Kidney epithelial cell (primary cell): ENCODE results near the gene TRAF2. TPM values are rescaled to one million over a fixed set of nuclear protein-coding genes. Genes with fewer than 3 reads are reported as not detected.

Source experiments
- DNase-seq: peaks from one replicate; pipeline ENCODE4 v3.0.0-alpha.2; 2010; ENCODE audit warnings: low read depth
- H3K27me3 ChIP-seq: 2 replicates; pipeline ENCODE4 v1.6.0; 2011; ENCODE audit warnings: low read length; ENCODE audit not compliant: control insufficient read depth, insufficient read depth
- H3K36me3 ChIP-seq: 2 replicates; pipeline ENCODE4 v1.5.1; 2011; ENCODE audit warnings: low read length; ENCODE audit not compliant: control insufficient read depth, insufficient read depth
- H3K4me3 ChIP-seq: 2 replicates; pipeline ENCODE4 v1.5.1; 2011; ENCODE audit warnings: low read depth, mild to moderate bottlenecking, control low read depth, low read length
- CTCF ChIP-seq: IDR thresholded peaks from 2 replicates; pipeline ENCODE4 v1.5.1; 2011; ENCODE audit warnings: mild to moderate bottlenecking, moderate library complexity, low read length, control low read depth, inconsistent platforms; ENCODE audit not compliant: insufficient read depth, poor library complexity, severe bottlenecking
- total RNA-seq: library from RNA; depleted of rRNA; stranded (reverse); fragments of >200 nt; gene quantifications from 2 replicates; pipeline ENCODE4 v1.2.3, GENCODE V29; 2015

TRAF2 gene
- total RNA-seq, 1 donor from 2014 or later: 17.5 TPM

DNA sequence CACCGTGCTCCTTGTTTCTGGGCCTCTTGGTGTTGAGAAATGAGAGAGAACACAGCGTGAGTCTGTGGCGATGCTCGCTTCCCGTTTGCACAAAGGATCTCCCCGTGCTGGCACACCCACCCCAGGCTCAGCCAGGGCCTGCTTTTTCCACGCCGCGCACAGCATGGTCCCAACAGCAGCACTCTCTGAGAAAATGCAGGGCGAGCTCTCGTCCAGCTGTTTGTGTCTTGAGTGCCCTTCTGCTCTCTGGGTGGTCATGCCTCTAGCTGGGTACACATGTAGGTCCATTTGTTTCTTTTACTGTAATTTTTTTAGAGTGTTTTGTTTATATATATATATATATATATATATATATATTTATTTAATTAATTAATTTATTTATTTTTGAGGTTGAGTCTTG, 31.6 kb downstream of the TRAF2 start:
- no peak for TF ChIP-seq CTCF
- Histone ChIP-seq H3K27me3 (no peaks in the 10 kb centered on the region), H3K4me3 (no peak overlapping the region), H3K36me3 (peaks cover 1% of the 10 kb centered on the region)
- DNase-seq: no peak

GRCh38 chr9:136920069-136920468, 33.8 kb downstream of the TRAF2 start:
- H3K4me3 ChIP-seq: no peak overlapping the region
- peaks cover 1% of the 10 kb centered on the region for H3K36me3 ChIP-seq
- no peaks in the 10 kb centered on the region for H3K27me3 ChIP-seq
- TF ChIP-seq CTCF: no peak
- DNase-seq: no peak

DNA sequence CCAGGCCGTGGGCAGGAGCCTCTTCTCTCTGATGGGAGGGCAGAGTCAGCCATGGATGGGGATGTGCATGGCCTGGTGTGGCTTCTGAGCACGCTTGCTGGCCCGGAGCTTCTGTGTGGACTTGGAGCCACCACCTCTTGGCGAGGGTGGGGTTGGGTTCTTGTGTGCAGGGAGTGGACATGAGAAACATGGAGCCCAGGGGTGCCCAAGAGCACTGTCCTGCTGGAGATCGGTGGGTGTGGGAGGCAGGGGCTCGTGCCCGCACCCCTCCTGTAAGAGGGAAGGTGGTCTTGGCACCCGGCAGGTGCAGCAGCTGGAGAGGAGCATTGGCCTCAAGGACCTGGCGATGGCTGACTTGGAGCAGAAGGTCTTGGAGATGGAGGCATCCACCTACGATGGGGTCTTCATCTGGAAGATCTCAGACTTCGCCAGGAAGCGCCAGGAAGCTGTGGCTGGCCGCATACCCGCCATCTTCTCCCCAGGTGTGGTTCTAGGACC, 34.5 kb downstream of the TRAF2 start:
- no peak overlapping the region for H3K4me3 ChIP-seq
- H3K36me3 ChIP-seq: peaks cover 1% of the 10 kb centered on the region
- TF ChIP-seq CTCF: no peak
- H3K27me3 ChIP-seq: no peaks in the 10 kb centered on the region
- DNase-seq: no peak

GRCh38 chr9:136921307-136921706, 35.0 kb downstream of the TRAF2 start:
- no peak for TF ChIP-seq CTCF
- Histone ChIP-seq H3K36me3 (peaks cover 1% of the 10 kb centered on the region), H3K27me3 (no peaks in the 10 kb centered on the region), H3K4me3 (no peak overlapping the region)
- DNase-seq: no peak

DNA sequence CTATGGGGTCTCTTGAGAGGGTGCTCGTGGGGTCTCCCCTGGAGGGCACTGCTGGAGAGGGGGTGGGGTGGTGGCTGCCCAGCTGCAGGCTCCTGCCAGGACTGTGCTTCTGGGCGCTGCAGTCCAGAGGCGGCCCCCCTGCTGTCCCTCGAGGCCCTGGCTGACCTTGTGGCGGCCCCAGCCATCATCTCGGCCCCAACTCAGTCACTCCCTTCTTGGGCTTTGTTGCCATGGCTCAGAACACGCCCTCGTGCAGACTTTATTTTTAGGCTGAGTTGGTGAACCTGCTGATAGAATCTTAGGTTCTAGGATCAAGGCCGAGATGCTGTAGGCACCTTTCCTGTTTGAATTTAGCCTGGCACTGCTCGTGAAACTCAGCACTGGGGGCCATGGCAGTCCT, 35.4 kb downstream of the TRAF2 start:
- H3K36me3 ChIP-seq: peaks cover 1% of the 10 kb centered on the region
- TF ChIP-seq CTCF: no peak
- no peaks in the 10 kb centered on the region for H3K27me3 ChIP-seq
- H3K4me3 ChIP-seq: no peak overlapping the region
- DNase-seq: no peak

DNA sequence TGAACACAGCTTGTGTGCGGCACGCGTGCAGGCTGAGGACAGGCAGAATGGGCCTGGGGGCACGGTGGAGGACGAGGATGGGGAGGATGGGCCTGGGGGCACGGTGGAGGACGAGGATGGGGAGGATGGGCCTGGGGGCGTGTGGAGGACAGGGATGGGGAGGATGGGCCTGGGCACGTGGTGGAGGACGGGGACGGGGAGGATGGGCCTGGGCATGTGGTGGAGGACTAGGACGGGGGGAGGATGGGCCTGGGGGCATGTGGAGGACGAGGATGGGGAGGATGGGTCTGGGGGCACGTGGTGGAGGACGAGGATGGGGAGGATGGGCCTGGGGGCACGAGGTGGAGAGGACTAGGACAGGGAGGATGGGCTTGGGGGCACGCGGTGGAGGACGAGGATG, 36.2 kb downstream of the TRAF2 start:
- no peak for TF ChIP-seq CTCF
- Histone ChIP-seq H3K4me3 (no peak overlapping the region), H3K36me3 (peaks cover 1% of the 10 kb centered on the region), H3K27me3 (no peaks in the 10 kb centered on the region)
- no peak for DNase-seq
